CD4-positive, alpha-beta T cell treated with Interleukin-17A for 1 hour (primary cell): ENCODE data around the gene PPP1R3G.
"Not testable (repeated sequence)": the region's sequence is repeated elsewhere in the genome, so short reads cannot be mapped to it uniquely, and the experiment has no call there.

Source experiments
- DNase-seq: peaks from one replicate; pipeline ENCODE4 v3.0.0-alpha.2; 2020

Gene PPP1R3G

DNA sequence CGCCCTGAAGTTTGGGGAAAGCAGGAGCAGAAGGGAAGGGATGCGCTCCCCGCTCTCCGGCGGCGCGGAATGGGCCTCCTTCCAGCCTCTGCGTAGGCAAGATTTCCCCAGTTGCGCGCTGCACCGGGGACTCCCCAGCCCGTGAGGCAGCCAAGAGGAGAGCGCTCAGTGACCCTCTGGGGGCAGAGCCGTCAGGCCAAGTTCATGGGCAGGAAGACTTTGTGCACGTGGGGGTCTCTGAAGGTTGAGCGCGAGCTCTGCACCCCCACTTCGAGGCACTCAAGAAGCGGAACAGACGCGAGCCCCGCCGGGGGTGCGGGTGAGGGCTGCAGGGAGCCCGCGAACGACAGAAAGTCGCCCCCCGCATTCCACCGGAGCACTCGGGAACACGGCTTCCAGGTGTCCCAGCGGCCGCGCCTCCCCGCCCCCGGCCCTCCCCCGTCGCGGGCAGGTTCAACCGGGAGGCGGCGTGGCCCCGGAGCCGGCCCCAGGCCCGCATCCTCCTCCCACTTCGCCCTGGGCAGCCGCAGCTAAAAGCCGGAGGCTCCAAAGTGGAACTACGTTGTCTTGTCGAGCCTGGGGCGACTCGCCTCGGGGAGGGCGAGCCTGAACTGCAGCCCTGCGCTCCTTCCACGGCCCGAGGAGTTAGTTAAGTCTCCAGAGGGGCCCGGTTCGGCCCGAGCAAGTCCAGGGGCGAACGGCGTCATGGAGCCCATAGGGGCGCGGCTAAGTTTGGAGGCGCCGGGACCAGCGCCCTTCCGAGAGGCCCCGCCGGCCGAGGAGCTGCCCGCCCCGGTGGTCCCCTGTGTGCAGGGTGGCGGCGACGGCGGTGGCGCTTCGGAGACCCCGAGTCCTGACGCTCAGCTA lies at the start of gene PPP1R3G:
Gene PPP1R3G (plus strand): TSS at position 561 of the 867 bp plus-strand sequence. CDS start 145 bp downstream, at position 706.
- DNase-seq: no peak

DNA sequence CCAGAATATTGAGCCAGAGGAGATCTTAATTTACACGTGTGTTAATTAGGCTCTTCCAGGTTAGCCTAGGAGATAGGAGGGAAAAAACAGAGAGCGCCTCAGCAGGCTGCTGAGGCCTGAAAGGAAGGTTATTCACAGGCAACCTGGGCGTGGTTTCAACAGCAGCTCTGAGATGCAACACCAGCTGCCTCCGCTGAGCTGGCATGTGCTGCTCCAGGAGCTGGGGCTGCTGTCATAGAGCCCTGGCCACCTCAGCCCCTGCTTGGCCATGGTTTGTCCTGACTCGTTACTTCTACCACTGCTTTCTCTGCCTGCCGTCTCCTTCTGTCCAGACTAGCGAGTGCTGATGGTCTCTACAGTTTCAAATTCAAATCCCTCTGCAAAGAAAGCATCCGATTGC lies 48.9 kb upstream of the PPP1R3G start:
- DNase-seq: no peak

DNA sequence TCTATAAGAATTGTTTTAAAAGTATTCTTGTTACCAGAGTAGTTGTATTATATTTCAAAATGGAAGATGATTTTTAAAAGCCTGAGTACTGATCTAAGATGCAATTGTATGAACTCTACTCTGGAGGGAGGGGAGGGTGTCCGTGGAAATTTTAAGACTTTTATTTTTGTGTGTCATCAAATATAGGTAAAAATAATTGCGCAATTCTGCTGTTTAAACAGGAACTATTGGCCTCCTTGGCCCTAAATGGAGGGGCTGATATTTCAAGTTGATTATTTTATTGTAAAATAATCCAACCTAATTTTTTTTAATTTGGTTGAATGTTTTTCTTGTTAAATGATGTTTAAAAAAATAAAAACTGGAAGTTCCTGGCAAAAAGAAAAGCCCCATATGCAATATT lies 43.2 kb upstream of the PPP1R3G start:
- no peak for DNase-seq

DNA sequence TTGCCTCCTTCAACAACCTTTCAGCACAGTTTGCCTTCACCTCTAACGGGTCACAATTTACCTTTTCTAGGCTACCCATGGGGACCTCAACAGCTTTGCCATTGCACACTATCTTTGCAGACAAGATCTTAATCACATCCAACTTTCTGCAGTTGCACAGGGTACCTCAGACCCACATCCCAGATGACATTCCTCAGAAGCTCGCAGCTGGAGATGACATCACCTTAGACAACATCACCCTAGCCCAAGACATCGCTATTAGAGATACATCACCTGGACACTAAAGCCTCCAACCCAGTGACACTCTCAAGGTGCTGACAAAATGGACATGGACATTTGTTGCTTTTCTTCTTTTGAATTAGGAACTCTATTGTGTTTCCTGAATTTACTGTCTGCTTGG lies 42.7 kb upstream of the PPP1R3G start:
- DNase-seq: no peak

- DNase-seq: no peak
These were observed 40.3 kb upstream of the PPP1R3G start for GRCh38 chr6:5044866-5045265.

GRCh38 chr6:5045416-5045815 lies 39.7 kb upstream of the PPP1R3G start:
- DNase-seq: no peak

GRCh38 chr6:5046430-5046829 lies 38.7 kb upstream of the PPP1R3G start:
- no peak for DNase-seq

GRCh38 chr6:5050009-5050408 lies 35.1 kb upstream of the PPP1R3G start:
- no peak for DNase-seq

- no peak for DNase-seq
These were observed 33.7 kb upstream of the PPP1R3G start for GRCh38 chr6:5051394-5051793.

GRCh38 chr6:5053038-5053437 lies 32.1 kb upstream of the PPP1R3G start:
- DNase-seq: no peak

DNA sequence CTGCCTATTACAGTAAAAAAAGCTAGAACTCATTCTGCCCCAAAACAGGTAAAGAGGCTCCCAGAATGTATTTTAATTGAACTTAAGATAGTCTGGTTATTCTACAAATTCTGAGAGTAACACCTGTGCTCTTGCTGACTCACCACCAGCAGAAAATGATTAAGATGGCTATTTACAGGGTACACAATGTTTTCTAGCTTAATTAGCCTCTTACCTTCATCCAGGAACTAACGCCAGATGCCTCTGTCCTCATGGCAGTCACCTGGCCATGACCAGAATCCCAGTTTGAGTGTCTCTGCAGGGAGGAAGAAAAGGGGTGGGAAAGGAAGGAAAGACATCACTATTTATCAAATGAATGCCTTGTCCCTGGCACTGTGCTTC lies 31.3 kb upstream of the PPP1R3G start:
- no peak for DNase-seq

DNA sequence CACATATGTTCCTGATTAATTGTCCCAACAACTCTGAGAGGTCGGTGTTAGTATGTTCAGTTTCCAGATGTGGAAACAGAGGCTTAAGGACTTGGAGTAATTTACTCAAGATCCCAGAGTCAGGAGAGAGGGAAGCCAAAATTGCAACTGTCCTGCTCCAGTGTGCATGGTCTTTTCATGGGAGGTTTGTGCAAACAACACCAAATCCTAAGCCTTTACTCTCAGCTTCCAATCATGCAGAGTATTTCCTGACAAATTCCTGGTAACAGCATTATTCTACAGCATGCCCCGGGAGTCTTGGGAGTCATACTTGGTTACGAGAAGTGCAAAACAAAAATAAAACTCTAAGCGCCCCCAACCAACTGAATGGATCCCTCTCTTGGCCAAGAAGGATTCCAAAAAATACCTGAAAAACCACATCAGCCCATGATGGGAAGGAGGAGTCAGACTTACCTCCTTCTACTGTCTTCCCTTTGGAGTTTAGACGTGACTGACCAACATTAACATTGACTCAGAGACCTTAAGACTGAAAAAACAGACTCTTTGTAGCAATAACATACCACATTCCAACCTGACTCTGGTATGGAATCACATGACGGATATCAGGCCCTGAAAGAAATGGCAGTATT lies 30.8 kb upstream of the PPP1R3G start:
- no peak for DNase-seq

DNA sequence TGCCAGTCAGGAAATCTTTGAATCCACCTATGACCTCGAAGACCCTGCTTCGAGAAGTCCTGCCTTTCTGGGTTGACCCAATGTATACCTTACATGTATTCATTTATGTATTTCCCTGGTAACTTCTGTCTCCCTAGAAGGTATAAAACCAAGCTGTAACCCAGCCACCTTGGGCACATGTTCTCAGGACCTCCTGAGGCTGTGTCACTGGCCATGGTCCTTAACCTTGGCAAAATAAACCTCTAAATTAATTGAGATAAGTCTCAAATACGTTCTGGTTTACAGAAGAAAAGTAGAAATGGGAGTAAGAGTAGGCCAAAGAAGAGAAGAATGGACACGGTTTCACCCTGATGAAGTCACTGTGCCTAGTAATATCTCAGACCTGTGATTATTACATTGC lies 30.0 kb upstream of the PPP1R3G start:
- DNase-seq: no peak

GRCh38 chr6:5058254-5058653 lies 26.9 kb upstream of the PPP1R3G start:
- no peak for DNase-seq

DNA sequence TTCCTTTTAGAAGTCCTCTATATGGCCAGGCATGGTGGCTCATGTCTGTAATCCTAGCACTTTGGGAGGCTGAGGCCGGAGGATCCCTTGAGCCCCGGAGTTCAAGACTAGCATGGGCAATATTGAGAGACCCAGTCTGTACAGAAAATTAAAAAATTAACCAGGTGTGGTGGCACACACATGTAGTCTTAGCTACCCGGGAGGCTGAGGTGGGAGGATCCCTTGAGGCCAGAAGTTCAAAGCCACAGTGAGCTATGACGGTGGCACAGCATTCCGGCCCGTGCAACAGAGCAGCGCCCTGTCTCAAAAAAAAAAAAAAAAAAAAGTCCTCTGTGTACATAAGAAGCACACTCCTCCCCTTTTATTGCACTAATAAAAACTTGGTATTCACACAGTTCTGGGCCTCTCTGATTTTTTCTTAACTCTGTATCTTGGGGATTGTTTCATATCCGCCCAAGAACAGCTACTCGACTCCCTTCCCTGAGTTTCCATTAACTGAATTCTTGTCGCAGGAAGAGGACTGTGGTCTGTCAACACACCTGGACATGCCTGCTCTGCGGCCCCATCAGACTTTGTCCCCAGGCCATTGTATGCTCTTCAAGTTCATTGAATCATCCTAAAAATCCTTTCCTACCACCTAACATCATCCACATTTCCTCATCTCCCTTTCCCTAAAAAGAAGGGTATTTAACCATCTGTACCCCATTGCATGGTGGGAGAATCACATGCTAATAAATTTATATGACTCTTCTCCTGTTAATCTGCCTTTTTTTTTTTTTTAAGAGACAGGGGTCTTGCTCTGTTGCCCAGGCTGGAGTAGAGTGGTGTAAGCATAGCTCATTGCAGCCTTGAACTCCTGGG lies 25.9 kb upstream of the PPP1R3G start:
- DNase-seq: no peak

DNA sequence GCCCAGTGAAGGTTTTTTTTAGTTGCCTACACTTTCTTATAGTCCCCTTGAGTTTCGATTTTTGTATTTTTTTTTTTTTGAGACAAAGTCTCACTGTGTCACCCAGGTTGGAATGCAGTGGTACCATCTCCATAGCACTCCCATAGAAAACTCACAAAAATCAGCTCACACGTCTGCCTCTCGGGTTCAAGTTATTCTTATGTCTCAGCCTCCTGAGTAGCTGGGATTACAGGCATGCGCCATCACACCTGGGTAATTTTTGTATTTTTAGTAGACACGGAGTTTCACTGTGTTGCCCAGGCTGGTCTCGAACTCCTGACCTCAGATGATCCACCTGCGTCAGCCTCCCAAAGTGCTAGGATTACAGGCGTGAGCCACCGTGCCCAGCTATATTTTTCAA lies 24.7 kb upstream of the PPP1R3G start:
- not testable (repeated sequence) for DNase-seq

DNA sequence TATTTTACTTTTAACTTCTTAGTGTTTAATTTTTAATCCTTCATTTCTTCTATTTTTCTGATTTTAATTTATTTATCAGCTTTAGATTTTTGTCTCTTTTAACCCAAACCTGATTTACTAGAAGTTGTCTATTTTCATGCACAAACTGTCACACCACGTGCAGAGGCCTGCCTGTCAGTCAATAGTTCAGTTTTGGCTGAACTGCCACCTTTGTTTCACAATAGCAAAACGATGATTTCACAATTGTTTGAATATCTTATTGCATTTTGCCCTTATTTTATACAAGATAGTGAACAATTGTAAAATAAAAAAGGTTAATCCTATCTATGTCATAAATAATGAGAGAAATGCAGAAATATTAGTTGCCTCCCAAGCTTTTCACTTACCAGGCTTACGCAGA lies 24.0 kb upstream of the PPP1R3G start:
- no peak for DNase-seq

- no peak for DNase-seq
These were observed 21.5 kb upstream of the PPP1R3G start for GRCh38 chr6:5063617-5064016.

DNA sequence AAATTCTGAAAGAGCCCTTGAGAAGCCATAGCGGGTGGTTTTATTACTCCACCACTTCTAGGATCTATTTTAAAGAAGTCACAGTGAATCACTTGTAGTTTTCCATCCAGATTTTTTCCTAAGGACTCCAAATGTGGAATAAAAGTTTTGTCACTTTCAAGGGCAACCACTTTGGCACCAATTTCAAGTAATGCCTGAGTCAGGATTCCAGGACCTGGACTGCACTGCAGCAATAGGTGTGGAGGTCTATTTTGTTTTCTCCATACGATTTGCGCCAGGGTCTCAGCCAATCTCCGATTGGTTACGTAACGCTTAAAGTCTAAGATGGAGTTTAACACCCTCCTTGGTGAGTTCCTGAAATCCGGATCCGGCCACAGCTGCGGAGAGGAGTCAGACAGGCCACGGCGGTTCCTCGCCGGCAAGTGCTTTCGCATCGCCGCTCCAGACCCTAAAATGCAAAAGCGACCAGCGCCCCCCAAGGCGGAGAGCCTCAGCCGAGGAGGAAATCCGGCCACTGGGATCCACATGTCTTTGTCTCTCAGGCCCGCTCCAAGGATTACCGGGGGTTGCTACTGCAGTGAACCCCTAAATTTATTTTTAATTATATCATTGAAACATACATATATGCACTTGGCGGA lies 18.6 kb upstream of the PPP1R3G start:
- no peak for DNase-seq

DNA sequence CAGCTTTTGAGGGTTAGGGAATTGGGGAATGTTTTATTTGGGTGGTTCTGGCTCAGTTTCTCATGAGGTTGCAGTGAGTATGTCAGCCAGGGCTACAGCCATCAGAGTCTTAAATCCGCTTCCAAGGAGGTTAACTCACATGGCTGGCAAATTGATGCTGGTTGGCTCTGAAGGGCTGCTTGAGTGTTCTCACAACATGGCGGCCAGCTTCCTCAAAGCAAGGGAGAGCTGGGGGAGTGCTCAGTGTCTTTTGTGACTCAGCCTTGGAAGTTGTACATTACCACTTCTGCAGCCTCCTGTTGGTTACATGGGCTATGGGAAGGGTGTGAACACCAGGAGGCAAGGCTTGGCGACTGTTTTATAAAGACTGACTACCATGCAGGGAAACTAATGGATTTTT lies 17.8 kb upstream of the PPP1R3G start:
- no peak for DNase-seq

GRCh38 chr6:5068153-5068751 lies 16.9 kb upstream of the PPP1R3G start:
- no peak for DNase-seq

GRCh38 chr6:5071216-5071615 lies 13.9 kb upstream of the PPP1R3G start:
- no peak for DNase-seq

- no peak for DNase-seq
These were observed 12.7 kb upstream of the PPP1R3G start for GRCh38 chr6:5072440-5072839.
